Putamen (tissue), 1 donor: ENCODE results near the gene MYRIP.
A peak's percentile ranks its signal among the peaks of the same experiment; 100 is the strongest.

ENCODE experiments used
- DNase-seq: peaks from one replicate; pipeline ENCODE4 v3.0.0-alpha.2; 2016; ENCODE audit warnings: low spot score

The MYRIP gene

GRCh38 chr3:39907981-39908380, 98.6 kb downstream of the MYRIP start:
- no peak for DNase-seq

- DNase-seq: no peak
Observed at GRCh38 chr3:39910135-39910534, 100.7 kb downstream of the MYRIP start.

DNA sequence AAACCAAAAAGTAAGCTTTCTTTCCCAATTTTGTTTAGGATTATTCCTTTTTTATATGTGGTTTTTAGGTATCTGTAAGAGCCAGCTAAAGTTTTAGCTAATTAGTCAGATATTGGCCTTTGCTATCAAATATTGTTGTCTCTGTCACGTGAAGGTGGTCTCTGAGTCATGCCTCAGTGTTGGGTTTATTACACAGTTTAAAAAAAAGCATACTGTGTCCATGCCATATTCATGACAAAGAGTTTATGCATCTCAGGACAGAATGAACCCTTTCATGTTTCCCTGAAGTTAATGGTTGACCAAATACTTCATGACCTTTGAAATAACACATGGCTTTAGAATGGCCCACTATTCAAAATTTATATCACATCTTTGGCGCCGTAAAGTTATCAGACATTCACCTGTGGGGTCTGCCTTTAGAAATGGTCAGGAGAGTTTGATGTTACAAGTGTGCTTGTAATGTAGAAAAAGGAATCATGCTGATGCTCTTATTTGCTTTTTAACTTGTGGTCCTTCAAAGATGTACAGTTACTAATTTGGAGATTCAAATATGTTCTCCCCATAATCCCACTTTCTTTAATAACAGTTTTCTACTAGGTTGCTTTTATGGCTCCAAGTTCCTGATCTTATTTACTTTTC, 101.5 kb downstream of the MYRIP start:
- DNase-seq: no peak

GRCh38 chr3:39911465-39912309, 102.3 kb downstream of the MYRIP start:
- no peak for DNase-seq

DNA sequence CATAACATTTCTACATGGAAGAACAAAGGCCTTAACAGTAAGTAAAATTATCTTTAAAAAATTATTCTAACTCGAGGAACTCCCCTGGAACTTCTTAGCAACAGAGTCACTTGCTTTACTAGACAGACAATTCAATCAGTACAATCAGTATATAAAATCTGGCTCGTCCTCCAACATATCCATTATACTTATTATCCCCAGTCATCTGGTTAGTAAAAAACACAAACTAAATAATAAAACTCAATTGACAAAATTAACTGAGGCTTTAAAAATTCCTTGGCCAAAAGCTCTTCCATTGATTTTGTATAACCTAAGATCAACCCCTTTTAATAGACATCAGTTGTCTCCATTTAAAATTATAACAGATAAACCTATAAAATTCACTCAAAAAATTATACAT, 105.6 kb downstream of the MYRIP start:
- no peak for DNase-seq

- DNase-seq: no peak
Observed at GRCh38 chr3:39917065-39917773, 107.8 kb downstream of the MYRIP start.

DNA sequence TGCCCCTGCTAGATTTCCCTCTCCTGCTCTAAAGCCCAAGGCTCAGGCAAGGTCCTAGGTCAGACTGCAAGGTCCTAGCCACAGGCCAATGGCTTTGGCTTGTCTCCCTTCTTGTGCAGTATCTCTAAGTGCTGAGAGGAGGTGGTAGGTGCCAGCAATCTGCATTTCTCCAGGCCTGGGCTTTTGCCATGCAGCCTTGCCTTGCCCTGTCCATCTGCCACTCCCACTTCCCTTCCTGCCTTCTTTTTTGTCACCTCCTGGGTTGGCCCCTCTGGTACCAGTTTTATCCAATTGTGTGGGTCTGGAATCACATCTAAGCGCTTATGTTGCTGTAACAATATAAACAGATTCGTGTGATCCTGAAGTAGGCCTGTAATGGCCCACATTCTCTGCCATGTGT, 109.9 kb downstream of the MYRIP start:
- no peak for DNase-seq

DNA sequence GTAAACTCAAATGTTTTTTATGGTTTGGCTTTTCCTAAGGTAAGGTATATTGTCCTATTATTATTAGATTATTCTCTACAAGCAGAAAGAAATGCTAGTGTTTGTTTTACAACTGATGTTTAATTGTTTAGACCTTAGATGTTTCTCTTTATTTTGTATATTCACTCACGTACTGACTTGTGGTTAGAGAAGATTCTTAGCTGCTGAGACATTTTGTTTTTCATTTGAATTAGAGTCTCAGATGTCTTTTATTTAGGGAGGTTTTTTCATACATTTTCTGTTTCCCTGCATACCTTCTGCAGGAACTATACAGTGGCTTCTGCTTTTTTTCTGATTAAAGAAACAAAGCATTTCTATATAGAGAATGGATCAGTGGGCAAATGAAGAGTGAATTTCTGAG, 110.9 kb downstream of the MYRIP start:
- DNase-seq: no peak

DNA sequence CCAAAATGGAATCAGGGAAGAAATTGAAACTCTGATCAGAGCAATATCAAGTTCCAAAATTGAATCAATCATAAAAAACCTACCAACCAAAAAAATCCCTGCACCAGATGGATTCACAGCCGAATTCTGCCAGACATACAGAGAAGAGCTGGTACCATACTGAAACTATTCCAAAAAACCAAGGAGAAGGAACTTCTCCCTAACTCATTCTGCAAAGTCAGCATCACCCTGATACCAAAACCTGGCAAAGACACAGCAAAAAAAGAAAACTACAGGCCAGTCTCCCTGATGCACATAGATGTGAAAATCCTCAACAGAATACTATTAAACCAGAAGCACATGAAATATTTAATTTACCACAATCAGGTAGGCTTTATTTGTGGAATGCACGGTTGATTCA, 118.1 kb downstream of the MYRIP start:
- no peak for DNase-seq

DNA sequence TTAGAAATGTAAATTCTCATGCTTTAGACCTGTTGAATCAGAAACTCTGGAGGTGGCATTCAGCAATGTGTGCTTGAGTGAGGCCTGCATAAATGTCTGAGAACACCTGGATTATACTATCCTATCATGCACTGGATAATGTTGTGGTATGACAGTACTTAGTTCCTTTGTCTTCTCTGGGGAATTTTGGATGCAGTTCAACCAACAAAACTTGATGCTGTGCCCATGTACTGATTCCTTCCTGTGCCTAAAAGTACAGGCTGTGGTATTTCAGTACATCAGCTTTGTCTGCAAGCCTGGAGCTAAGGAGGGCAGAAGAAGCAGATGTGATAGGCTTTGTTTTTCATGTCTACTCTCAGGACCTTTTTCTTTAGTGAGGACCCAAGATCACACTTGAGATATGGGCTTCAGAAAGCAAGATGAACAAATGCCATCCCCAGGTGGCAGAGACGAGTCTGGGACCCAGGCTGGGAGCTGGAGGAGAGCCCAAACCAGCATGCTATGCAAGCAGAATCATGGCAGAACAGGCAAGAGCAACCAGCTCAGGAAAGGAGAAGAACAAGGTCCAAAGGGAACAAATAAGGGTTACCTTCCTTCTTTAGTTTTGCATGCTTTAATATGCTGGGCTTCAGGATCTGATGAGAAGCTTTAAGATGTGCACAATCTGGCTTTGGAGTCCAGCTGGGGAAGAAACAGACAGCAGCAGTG, 124.7 kb downstream of the MYRIP start:
- no peak for DNase-seq

DNA sequence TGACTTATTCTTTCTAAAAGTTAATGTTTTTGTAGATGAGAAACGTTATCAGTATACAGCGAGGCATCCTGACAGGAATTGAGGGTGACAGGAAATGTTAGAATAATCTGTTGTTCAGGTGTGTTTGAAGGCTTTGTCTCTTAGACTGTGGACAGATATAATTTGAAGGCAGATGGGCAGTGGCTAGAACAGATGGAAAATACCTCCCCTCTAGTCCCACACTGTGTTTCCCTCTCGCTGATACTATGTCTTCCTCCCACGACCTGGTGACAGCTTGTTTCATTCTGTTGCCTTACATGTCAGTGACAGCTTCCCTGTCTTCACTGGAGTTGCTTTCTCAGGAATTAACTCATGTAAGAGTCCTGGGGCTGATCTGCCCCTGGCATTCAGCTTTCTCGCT, 125.3 kb downstream of the MYRIP start:
- no peak for DNase-seq

DNA sequence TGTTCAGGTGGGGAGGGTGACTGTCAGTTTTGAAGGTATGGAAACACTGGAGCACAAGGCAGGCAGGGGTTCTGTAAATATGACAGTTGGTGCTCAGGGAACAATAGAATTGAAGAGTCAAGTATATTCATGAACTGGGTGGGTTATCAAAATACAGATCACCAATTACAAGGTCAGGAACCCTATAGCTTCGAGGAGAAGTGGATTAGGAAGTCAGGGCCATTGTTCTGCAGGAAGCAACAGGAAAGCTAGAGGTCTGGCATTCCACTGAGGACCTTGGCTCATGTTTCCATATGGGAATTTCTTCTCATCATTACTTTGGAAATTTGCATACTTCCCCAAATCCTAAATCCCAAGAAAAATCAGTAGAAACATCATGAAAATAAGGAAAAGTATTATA, 125.9 kb downstream of the MYRIP start:
- DNase-seq: no peak

- no peak for DNase-seq
Observed at GRCh38 chr3:39936848-39937247, 127.4 kb downstream of the MYRIP start.

GRCh38 chr3:39937315-39937714, 127.9 kb downstream of the MYRIP start:
- DNase-seq: peak; percentile 89

DNA sequence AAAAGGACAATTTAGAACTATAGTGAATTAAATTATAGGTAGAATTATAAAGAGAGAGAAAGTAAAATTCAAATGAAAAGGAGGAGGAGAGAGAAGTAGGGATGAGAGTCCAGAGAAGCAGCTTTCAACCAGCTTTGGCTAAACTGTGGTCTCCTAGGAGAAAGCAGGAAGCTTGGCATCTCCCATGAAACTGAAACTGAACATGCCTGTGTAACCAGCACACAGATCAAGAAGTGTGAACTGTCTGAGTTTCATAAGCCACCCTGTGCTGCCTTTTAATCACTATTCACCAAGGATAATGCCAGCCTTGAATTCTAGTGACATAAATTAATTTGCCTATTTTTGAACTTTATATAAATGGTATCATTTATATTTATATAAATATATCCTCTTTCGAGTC, 128.5 kb downstream of the MYRIP start:
- no peak for DNase-seq

DNA sequence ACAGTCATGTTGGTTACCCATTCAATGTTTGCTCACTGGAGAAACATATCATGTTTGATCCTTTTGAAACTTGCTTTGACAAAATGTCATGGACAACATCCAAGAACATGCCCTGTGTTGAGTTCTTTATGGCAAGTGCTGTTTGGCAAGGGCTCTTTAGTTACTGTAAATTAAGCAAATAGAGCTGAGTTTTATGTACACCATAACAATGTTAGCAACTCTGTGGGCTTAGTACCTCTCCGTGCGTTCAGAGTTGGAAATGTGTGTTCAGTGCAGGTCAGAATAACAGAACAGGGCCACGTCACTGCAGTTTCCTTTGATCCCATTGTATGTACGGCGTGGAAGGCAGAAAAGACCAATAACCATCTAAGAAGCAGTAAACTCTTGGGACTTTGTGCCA, 132.5 kb downstream of the MYRIP start:
- no peak for DNase-seq

DNA sequence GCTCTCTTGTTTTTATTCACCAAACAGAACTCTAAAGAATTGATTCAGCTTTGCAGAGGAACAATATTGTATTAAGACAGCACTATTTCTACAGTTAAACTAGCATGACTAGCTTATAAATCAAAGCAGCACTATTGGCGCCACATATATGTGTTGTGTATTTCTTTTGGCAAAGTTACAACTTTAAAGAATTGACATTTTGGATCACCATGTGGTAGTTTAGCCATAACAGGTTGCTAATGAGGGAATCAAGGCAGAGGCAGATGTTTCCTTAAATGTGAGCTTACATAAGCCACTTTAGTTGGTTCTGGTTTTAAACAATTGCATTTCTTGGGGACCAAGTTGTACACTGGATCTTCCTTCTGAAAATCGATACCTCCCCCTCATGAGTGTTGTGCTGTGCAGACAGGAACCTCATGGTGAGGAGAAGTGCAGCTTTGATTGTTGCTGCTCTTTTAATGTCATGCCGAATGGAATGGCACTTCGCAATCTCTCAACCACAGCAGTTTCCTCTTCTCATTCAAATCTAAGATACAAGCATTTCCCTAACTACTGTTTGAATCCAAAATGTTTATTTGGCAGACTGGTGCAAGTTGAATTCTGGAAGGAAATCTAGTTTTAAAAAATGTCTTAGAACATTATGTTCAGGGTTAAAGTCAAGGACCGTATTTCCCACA, 151.2 kb downstream of the MYRIP start:
- DNase-seq: no peak

DNA sequence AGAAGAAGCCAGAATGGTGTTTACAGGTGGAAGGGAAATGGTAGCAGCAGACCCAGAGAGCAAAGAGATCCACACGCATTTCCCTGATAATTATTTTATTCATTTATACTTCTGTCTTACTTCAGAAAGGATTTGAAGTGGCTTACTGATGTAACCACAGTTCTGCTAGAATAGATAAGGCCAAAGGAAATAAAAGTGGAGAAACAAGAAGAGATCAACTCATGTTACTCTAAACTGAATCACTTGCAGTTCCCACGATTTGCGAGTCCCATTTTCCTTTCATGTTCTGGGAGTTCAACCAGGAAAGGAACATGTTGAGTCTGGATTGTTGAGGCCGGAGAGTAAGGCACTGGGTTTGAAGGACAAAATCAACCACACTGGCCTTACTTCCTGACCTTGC, 151.8 kb downstream of the MYRIP start:
- DNase-seq: no peak

GRCh38 chr3:39962581-39962980, 153.2 kb downstream of the MYRIP start:
- DNase-seq: no peak

- no peak for DNase-seq
Observed at GRCh38 chr3:39965461-39965860, 156.1 kb downstream of the MYRIP start.

DNA sequence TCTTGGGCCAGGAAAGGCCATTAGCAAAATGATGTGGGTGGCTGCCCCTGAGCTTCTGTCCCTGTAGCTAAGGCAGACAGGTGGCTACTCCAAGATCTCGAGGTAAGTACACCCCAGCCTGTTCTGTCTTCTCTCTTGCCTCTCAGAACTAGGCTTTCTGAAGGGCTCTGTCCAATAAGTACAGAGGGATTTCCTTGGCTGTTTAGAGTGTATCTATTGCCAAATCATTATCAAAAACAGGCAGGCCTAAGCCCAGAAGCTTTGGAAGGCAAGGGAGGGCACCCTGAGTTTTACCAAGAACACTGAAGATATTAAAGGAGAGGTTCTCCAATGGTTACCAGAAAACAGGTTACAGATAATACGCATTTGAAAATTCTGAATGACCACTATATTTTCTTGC, 156.6 kb downstream of the MYRIP start:
- no peak for DNase-seq

- DNase-seq: no peak
Observed at GRCh38 chr3:39970982-39971381, 161.6 kb downstream of the MYRIP start.
